CD4-positive, alpha-beta T cell treated with Interleukin-2 at 100 ng/mL for 4 hours (primary cell): ENCODE measurements around the gene MYADM.

Source experiments
- DNase-seq: peaks from one replicate; pipeline ENCODE4 v3.0.0-alpha.2; 2020; ENCODE audit warnings: low spot score

Gene MYADM

GRCh38 chr19:53885036-53885435, 17.4 kb downstream of the MYADM start:
- DNase-seq = no peak

- no peak for DNase-seq
These were observed 24.8 kb downstream of the MYADM start for GRCh38 chr19:53892301-53892980.

- no peak for DNase-seq
These were observed 25.3 kb downstream of the MYADM start for GRCh38 chr19:53892981-53893325.

GRCh38 chr19:53894707-53895106, 27.0 kb downstream of the MYADM start:
- DNase-seq = no peak

- no peak for DNase-seq
These were observed 29.0 kb downstream of the MYADM start for GRCh38 chr19:53896682-53897081.

- DNase-seq = no peak
These were observed 29.8 kb downstream of the MYADM start for GRCh38 chr19:53897459-53897858.

GRCh38 chr19:53898166-53898565, 30.5 kb downstream of the MYADM start:
- DNase-seq = no peak

- no peak for DNase-seq
These were observed 31.1 kb downstream of the MYADM start for GRCh38 chr19:53898636-53899341.

GRCh38 chr19:53900191-53900860, 32.6 kb downstream of the MYADM start:
- DNase-seq = no peak

GRCh38 chr19:53903055-53903680, 35.5 kb downstream of the MYADM start:
- DNase-seq = peak; percentile 54

GRCh38 chr19:53904909-53905308, 37.2 kb downstream of the MYADM start:
- DNase-seq = peak; percentile 10

GRCh38 chr19:53905787-53906186, 38.1 kb downstream of the MYADM start:
- no peak for DNase-seq

- DNase-seq = peak; percentile 68
These were observed 38.8 kb downstream of the MYADM start for GRCh38 chr19:53906211-53907192.

GRCh38 chr19:53907193-53907581, 39.5 kb downstream of the MYADM start:
- no peak for DNase-seq

GRCh38 chr19:53907690-53908089, 40.0 kb downstream of the MYADM start:
- no peak for DNase-seq

GRCh38 chr19:53908106-53908934, 40.6 kb downstream of the MYADM start:
- DNase-seq = peak; percentile 14

- DNase-seq = no peak
These were observed 41.3 kb downstream of the MYADM start, which contains the start of gene CACNG7 for GRCh38 chr19:53908935-53909415. TSS of gene CACNG7 (plus strand) at chr19:53909278. CDS start at chr19:53912832, 3,554 bp downstream.

- no peak for DNase-seq
These were observed 41.9 kb downstream of the MYADM start for GRCh38 chr19:53909471-53910169.

GRCh38 chr19:53910170-53910518, 42.5 kb downstream of the MYADM start:
- no peak for DNase-seq

- DNase-seq = no peak
These were observed 45.0 kb downstream of the MYADM start for GRCh38 chr19:53912653-53913052.
